HTR-8/SVneo (cell line): ENCODE measurements around the gene TPTE.
"Not testable (repeated sequence)": the region's sequence is repeated elsewhere in the genome, so short reads cannot be mapped to it uniquely, and the experiment has no call there.

Source experiments
- DNase-seq: peaks from one replicate; pipeline ENCODE4 v3.0.0; 2011; ENCODE audit warnings: low spot score, mixed read lengths; ENCODE audit not compliant: insufficient read length
- FAIRE-seq: peaks from 2 replicates; lab custom pipeline; 2011; peaks lifted over from hg19 to GRCh38; lab: Jason Lieb, UNC

The TPTE gene

DNA sequence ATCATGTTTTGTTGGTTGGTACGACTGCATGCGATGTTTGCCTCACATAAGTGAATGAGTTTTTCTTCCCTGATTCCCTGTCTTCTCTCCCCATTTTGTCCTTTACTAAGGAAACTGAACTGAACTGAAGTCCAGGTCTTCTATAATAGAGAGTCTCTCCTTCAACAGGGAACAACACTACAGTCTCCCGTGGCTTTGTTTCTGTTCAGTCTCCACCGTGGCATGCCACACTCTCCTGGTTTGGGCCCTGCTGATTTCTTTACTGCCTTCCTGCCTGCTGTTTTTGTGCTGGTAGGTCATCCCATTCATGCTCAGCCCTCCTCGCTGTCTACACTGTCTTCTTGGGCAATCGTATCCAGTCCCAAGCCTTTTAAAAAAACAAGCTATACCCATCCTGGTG lies 92.9 kb downstream of the TPTE start:
- not testable (repeated sequence) for FAIRE-seq, DNase-seq

DNA sequence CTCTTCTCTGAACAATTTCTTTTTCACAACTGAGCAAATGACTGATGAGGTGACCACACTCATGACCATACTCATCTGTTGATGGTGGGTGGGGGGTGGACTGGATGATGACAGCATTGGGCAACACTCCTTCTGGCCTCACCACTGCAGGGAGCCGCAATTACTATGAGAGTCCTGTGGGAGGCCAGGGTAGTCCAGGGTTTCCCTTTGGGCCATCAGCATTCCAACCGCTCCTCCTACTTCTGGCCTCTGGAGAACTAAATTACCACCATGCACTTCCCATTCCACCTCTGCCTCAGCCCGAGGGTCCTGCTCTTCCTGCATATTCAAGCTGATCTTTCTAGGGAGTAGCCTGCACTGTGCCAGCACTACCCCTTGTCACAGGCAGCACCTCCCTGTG lies 94.7 kb downstream of the TPTE start:
- FAIRE-seq, DNase-seq: not testable (repeated sequence)

DNA sequence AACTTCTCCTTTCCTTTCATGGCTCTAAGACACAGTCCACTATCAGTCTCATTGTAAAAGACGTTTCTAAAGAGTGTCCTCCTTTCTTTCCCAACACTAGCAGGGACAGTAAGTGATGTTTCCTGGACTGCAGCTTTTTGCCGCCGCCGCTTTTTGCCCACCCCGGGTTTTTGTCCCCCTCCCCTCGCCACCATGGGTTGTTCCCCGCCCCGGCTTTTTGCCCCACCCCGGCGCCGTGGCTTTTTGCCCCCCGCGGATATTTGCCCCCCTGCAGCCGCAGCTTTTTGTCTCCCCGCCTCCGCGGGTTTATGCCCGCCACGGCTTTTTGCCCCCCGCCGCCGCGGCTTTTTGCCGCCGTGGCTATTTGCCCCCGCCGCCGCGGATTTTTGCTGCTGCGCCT lies 95.2 kb downstream of the TPTE start:
- no peak for FAIRE-seq
- DNase-seq: no peak

DNA sequence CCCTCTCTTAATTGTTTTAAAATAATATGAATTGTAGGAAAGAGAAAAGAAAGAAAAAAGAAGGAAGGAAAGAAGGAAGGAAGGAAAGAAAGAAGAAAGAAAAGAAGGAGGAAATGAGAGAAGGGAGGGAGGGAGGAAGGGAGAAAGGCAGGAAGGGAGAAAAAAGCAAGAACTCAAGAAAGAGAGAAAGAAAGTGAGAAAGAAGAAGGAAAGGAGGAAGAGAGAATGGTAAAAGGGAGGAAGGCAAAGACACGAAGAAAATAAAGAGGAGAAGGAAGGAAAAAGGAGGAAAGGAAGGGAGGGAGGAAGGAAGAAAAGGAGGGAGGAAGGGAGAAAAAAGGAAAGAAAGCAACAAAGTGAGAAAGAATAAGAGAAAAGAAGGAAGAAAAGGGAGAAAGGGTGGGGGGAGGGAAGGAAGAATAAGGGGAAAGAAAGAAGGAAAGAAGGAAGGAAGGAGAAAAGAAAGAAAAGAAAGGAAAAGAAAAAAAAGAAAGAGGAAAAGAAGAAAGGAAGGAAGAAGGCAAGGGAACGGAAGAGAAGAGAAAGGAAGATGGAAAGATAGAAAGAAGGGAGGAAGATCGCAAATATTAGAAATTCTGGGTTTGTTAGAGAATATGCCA lies 95.9 kb downstream of the TPTE start:
- DNase-seq, FAIRE-seq: not testable (repeated sequence)

DNA sequence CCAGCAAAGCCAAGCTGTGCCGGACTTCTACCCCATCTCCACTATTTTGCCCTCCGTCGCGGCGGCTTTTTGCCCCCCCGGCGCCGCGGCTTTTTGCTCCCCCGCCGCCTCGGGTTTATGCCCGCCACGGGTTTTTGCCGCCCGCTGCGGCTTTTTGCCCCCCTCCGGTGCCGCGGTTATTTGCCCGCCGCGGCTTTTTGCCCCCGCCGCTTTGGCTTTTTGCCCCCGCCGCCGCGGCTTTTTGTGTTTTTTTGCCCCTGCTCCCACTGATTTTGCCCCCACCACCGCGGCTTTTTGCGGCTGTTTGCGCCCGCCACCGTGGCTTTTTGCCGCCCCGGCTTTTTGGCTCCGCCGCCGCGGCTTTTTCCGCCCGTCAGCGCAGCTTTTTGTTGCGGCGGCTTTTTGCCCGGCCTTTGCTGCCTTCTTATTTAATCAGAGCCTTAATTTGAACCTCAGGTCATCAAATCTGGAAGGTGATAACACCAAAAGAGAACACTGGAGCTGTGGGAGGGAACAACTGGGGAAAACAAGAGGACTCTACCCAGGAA lies 106.0 kb downstream of the TPTE start:
- DNase-seq (no peak), FAIRE-seq (no peak)

DNA sequence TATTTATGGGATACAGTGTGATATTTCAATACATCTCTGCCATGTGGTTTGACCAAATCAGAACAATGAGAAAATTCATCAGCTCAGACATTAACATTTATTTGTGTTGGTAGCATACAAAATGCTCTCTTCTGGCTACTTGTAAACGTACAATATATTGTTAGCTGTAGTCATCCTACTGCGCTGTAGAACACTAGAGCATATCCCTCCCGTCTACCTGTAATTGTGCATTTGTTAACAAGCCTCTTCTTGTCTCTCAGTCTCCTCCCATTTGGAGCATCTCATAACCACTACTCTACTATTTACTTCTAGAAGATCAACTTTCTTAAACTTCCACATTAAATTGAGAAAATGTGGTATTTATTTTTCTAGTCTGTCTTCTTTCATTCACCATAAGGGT lies 107.9 kb downstream of the TPTE start:
- not testable (repeated sequence) for DNase-seq, FAIRE-seq

DNA sequence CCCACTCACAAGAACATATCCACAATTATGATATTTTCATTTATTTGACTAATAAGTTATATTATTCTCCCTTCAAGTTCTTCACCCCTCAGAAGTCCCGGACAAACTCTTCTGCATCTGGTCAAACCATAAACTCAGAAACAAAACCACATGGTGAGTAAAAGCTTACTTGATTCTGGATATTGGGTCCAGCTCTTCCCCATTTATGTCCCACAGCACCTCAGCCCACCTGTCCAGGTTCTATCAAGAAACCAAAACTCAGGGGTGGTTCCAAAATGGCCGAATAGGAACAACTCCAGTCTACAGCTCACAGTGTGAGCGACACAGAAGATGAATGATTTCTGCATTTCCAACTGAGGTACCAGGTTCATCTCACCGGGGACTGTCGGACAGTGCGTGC lies 109.4 kb downstream of the TPTE start:
- not testable (repeated sequence) for DNase-seq

DNA sequence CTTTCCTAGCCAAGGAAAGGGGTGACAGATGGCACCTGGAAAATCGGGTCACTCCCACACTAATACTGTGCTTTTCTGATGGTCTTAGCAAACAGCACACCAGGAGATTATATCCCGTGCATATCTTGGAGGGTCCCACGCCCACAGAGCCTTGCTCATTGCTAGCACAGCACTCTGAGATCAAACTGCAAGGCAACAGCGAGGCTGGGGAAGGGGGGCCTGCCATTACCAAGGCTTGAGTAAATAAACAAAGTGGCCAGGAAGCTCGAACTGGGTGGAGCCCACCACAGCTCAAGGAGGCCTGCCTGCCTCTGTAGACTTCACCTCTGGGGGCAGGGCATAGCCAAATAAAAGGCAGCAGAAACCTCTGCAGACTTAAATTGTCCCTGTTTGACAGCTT lies 109.9 kb downstream of the TPTE start:
- DNase-seq, FAIRE-seq: not testable (repeated sequence)

More for the DNA sequence above, 109.4 kb downstream of the TPTE start:
- FAIRE-seq: not testable (repeated sequence)

DNA sequence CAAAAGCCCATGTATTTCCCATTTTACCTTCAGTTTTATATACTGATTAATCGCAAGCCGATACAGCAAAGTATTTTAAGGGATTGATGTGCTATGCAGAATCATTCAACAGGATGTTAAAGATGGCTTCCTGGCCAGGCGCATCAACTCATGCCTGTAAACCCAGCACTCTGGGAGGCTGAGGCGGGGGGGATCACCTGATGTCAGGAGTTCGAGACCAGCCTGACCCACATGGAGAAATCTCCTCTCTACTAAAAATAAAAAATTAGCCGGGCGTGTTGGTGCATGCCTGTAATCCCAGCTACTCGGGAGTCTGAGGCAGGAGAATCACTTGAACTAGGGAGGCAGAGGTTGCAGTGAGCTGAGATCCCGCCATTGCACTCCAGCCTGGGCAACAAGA lies 116.8 kb downstream of the TPTE start:
- not testable (repeated sequence) for FAIRE-seq, DNase-seq

DNA sequence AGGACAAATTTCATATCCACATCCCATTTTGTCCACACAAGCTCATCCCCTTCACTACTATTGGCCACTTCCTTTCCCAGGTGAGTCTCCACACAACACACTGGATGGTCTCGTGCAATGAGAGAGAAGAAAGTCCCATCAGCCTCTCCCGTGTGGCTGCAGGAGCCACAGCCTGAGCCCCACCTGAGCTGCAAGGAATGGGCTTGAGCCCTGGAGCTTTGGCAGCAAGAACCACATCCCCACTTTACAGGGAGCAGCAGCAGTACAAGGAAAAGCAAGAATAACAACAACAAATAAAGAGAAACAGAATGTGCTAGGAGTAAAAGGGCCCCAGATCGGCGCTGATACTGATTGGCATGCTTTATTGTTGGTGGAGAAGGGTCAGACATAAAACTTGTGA lies 117.7 kb downstream of the TPTE start:
- no peak for FAIRE-seq
- no peak for DNase-seq

DNA sequence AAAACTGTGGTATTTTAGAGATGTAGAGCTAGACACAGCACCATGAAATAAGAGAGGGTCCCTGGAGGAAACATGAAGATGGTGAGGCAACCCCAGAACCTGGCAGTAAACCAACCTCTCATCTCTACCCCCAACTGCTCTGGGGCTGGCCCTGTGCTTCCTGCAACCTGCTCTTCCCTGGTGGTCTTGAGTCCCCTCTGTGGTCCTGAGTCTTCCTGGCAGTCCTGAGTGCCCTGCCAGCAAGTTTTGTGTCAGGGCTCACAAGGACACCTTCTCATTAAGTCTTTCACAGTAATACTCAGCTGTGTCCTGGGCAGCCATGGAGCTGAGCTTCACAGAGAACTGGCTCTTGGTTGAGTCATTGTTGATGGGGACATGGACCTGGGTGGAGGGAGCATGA lies 118.4 kb downstream of the TPTE start:
- not testable (repeated sequence) for FAIRE-seq, DNase-seq

DNA sequence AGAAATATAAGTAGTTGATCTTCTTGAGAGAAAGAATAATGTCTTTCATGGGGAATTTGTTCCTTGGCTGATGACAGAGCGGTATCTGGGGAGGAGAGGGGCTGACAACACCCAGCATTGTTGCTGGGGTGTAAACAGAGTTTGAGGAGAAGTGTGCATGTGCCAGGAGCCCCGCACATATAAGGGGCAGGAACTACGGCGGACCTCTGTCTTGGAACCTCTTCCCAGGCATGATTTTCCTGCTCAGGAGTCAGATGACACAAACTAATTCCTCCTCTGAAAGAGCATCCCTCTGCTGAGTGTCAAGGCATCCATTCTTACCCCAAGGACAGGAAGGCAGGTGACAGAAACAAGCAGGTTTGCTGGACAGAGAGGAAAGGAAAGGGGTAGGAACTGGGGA lies 119.1 kb downstream of the TPTE start:
- no peak for DNase-seq
- no peak for FAIRE-seq

DNA sequence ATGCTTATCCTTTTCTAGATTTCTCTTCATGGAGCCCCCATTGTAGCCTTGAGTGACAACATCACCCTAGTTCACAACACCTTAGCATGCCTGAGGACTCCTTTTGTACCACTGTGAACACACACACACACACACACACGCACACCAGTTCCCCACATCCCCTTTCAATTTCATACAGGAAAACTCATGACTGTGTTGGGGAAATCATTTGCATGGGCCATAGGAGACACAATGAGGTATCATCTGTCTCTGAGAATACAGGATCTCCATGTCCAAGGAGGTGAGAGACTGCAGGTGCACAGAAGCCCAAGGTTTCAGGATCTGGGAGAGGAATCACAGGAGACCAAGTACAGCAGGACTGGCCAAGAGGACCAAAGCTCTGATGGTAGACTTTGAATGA lies 119.7 kb downstream of the TPTE start:
- DNase-seq (no peak), FAIRE-seq (no peak)

DNA sequence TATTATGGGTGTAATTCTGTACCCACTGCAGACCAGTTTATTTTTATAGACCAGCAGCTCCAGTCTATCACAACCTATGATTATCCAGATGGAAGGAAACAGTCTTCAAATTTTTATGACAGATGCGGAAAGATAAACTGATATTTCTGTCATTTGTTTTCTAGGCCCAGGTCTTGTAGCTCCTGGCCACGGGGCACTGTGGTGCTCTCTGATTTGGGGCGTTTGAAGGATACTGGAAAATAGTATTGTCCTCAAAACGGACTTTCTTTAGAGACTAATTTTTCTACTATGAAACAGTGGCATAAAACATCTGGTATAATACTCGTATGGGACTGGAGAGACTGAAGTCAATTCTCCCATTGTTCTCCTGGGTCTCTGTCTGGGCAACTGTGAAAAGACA lies 124.3 kb downstream of the TPTE start:
- not testable (repeated sequence) for DNase-seq, FAIRE-seq

DNA sequence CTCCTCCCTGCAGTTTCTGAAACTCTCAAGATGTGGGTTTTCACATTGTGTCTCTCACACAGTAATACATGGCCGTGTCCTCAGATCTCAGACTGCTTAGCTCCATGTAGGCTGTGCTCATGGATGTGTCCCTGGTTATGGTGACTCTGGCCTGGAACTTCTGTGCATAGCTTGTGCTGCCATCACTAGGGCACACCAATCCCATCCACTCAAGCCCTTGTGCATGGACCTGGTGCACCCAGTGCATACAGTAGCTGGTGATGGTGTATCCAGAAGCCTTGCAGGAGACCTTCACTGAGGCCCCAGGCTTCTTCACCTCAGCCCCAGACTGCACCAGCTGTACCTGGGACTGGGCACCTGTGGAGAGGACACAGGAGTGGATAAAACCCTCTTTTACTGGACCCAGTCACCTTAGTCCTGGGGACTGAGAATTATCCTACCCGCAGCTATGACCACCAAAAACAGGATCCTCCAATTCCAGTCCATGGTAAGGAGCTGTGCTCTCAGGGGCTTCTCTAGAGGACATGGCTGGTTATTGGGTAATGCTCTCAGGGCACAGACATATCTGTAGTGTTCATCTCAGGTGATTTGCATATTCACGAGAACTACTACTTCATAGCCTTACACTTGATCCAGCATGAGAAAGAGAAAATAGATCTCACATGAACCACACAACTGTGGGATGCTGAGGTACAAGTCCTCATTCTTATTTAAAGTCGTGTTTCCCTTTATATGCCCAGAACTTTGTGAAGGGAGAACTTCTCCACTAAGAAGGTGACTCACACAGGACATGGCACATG lies 128.2 kb downstream of the TPTE start:
- FAIRE-seq, DNase-seq: not testable (repeated sequence)

DNA sequence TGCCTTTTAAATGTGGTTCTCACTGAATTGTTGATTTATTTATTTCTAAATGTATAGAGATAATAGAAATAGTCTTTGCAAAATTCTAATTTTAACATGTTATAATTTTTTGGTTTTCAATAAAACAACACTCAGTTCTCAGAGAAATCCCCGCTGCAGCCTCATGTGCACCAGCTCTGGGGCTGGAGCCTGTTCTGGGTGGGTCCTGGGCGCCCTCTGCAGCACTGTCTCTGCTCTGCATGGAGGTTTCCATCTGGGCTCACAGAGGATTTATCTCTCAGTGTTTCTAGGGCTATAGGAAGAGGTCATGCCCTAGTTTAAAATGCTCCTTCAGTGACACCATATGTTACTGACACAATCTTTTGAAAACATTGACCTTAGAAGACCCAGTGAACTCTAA lies 128.9 kb downstream of the TPTE start:
- FAIRE-seq, DNase-seq: not testable (repeated sequence)
